ENCODE results near the gene NINL.

GRCh38 chr20:25484224-25484846 lies 101.0 kb downstream of the NINL start:
- TF ChIP-seq EP300 (IDR thresholded peaks at IDR 0.05) (no peak), CTCF (IDR thresholded peaks at IDR 0.05) (no peak)

All from upper lobe of left lung (tissue), 4 donors.